GM20000 (cell line): ENCODE measurements around the gene GPATCH8.
"Not testable (repeated sequence)": the region's sequence is repeated elsewhere in the genome, so short reads cannot be mapped to it uniquely, and the experiment has no call there.

Experiments
- DNase-seq: peaks from one replicate; pipeline ENCODE4 v3.0.0; 2012; ENCODE audit warnings: low spot score
- TF ChIP-seq, protein P1 (sequence below): IDR thresholded peaks from 2 replicates; pipeline ENCODE4 v1.5.1; 2012; ENCODE audit warnings: mild to moderate bottlenecking, control low read depth; ENCODE audit errors: extremely low read depth, missing control alignments

GPATCH8 gene

DNA sequence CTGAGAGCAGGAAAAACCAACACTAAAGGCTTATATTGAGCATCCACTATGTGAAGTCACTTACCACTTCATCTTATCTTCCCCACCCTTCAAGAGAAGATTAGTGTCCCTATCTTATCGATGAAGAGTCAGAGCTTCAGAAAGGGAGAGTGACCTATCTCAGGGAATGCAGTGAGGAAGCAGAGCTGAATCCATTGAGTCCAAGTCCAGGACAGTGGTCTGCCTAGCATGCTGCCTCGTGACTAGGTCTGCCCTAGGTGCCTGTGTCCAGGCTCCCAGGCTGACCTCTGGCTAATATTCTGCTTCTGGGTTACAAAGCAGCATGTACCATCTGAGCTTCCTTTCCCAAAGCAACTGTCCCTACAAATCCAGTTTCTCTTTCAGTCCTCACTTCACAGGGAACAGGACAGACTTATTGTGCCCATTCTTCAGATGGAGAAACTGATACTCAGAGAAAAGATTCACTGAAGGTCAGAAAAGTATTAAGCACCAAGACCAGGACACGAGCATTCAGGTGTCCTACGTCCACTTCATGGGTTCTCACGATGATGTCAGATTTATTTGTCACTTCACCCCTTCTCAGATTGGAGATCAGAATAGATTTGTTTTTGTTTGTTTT lies 40.8 kb upstream of the GPATCH8 start:
- no peak for DNase-seq
- TF ChIP-seq, protein P1, sequence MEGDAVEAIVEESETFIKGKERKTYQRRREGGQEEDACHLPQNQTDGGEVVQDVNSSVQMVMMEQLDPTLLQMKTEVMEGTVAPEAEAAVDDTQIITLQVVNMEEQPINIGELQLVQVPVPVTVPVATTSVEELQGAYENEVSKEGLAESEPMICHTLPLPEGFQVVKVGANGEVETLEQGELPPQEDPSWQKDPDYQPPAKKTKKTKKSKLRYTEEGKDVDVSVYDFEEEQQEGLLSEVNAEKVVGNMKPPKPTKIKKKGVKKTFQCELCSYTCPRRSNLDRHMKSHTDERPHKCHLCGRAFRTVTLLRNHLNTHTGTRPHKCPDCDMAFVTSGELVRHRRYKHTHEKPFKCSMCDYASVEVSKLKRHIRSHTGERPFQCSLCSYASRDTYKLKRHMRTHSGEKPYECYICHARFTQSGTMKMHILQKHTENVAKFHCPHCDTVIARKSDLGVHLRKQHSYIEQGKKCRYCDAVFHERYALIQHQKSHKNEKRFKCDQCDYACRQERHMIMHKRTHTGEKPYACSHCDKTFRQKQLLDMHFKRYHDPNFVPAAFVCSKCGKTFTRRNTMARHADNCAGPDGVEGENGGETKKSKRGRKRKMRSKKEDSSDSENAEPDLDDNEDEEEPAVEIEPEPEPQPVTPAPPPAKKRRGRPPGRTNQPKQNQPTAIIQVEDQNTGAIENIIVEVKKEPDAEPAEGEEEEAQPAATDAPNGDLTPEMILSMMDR = no peak

DNA sequence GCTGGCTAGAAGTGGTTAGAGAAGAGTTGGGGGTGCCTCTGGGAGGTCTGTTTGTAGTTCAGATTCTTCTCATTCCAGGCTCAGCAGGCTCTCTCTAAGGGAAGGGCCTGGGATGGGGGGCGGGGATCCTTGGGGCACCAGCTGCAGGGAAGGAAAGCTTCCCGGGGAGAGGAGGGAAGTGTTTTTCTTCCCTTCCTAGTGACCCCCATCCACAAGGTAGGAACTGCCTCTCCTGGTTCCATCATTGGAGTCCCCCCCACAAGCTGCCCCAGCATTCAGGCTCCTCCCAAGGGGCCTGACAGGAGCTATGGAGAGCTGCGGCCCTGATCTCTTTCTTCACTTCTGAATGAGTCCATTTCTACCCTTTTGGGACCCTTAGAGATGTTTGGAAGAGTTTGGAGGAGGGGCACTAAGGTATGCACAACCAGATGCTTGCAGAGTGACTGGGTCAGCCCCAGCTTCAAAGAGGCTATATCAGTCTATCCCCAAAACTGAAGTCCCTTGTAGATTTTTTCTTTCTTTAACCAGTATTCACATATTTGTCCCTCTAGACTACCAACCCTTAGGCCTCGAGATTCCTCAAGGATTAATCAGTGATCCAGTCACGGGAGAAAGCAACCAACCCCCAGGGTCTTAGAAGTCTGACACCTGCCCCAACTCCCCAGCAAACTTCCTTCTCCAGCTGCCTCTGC lies 40.2 kb upstream of the GPATCH8 start:
- no peak for DNase-seq
- TF ChIP-seq, protein P1 = no peak

DNA sequence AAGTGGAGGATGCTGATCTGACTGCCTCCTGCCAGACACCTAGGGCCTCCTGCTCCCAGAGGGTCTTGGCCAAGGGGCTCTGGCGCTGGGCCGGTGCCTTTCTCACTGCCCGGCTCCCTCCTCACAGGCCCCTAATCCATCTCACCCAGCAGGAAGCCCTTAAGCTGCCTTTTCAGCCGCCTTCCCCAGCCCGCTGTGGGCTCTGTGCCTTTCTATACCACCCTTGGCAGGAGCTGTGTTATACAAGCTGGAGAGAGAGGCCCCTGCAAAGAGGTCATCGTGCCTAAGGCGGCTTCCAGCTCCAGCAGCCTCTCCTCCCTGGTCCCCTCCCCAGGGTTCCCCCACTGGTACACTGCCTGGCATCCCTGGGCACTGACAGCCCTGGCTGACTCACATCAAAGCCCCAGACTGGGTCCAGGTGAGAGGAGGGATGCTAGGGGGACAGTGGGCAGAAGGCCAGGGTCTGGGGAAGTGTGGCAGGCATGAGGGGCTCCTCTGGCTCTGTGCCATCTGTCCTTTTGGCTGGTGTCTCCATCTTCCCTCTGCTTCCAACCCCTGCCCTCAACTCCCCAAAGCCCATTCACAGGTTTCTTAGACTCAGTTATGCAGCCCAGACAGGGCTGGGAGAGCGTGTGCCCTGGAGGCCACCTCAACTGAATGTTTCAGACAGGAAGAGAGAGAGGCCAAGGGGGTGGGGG lies 38.8 kb upstream of the GPATCH8 start:
- TF ChIP-seq, protein P1 = no peak
- no peak for DNase-seq

DNA sequence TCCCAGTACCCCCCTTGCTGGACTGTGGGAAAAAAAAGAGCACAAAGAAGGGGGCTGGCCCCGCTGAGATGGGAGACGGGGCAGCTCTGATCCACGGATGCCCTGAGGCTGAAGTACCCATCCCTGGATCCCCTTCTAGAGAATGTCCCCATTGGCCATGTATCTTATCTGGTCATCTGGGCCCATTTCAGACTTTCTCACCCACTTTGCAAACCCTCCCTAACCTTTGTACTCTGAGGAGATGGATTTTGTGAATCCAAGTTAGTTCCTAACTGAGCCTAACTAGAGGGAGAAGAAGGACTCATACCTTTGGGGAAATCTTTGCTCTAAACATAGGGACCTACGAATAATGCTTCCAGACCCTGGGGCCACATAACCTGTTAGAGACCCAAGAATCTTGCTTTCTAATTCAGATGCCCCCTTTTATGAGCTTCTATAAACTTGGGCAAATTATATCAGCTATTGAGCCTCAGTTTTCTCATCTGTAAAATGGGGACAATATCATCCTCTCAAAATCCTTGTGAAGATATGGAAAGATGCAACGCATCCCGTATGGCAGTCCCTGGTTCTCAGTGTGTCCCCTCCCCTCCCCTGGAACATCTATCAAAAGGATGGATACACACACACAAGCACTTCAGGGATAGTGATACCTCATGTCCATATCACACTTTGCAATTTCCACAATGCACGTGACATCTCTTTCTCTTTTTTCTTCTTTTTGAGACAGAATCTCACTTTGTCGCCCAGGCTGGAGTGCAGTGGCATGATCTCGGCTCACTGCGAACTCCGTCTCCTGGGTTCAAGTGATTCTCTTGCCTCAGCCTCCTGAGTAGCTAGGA lies 37.3 kb upstream of the GPATCH8 start:
- no peak for DNase-seq
- TF ChIP-seq, protein P1 = no peak

DNA sequence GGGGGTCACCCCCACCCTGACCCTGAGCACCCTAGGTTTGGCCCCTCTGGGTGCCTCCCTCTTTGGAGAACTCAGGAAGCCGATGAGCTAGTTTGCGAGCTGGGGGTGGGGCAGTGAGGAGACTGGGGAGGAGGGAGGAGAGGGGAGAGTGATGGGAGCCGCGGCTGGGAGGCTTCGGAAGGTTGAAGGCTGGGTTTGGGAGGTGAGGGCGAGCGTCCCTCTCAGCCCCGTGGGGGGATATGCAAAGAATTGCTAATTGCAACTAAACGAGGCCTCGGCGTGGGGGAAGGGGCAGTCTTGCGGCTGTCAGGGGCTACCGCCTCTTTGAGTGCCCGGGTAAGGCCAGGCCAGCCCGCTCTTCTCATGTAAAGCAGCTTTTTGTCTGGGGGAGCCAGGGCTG lies 36.5 kb upstream of the GPATCH8 start:
- TF ChIP-seq, protein P1 = no peak
- DNase-seq = no peak

DNA sequence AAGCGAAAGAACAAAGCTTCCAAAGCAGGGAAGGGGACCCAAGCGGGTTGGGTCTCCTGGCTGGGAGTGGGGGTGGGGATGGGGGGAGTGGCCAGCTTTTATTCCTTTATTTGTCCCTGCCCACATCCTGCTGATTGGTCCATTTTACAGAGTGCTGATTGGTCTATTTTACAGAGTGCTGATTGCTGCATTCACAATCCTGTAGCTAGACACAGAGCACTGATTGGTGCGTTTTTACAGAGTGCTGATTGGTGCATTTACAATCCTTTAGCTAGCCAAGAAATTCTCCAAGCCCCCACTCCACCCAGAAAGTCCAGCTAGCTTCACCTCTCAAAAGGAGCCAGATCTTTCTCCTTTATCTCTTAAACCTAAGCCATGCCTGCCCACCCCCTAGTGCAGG lies 34.7 kb upstream of the GPATCH8 start:
- not testable (repeated sequence) for DNase-seq

DNA sequence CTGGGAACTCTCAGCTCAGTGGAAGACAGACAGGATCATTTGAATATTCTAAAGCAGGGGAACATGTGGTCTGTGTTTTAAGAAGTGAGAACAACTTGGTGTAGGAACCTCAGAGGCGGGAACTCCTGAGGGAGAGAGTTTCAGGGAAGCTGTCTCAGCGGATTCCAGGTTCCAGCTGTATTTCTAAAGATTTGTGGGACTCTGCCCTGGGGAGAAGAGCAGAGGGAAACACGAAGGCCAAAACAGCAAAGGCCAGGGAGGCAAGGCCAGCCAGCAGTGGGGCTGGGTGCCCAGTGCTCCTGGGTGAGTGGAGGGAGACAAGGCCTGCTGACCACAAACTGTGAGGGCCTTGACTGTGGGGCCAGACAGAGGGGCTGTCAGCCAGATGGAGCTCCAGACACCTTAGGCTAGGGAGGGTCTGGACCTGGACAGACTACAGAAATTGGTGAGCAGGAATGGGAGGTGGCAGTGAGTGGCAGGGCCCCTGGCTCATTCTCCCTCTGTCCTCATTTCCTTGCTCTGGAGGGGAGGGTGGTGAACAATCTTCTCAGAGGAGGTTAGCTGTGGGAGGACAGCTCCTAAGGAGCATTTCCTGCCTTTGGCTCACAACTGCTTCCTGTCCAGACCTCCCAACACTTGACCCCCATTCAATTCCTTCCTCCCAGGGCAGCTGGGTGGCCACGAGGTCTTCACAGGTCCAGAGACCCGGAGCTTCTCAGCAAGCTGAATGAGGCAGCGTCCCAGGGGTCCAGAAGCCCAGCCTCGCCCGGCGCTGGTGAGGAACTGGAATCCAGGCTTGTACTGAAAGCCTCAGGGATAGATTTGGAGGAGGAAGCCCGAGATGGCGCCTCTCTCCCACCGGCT lies 33.1 kb upstream of the GPATCH8 start:
- TF ChIP-seq, protein P1 = no peak
- DNase-seq = no peak
